Measurements from ENCODE around the gene AFDN.

AFDN gene

DNA sequence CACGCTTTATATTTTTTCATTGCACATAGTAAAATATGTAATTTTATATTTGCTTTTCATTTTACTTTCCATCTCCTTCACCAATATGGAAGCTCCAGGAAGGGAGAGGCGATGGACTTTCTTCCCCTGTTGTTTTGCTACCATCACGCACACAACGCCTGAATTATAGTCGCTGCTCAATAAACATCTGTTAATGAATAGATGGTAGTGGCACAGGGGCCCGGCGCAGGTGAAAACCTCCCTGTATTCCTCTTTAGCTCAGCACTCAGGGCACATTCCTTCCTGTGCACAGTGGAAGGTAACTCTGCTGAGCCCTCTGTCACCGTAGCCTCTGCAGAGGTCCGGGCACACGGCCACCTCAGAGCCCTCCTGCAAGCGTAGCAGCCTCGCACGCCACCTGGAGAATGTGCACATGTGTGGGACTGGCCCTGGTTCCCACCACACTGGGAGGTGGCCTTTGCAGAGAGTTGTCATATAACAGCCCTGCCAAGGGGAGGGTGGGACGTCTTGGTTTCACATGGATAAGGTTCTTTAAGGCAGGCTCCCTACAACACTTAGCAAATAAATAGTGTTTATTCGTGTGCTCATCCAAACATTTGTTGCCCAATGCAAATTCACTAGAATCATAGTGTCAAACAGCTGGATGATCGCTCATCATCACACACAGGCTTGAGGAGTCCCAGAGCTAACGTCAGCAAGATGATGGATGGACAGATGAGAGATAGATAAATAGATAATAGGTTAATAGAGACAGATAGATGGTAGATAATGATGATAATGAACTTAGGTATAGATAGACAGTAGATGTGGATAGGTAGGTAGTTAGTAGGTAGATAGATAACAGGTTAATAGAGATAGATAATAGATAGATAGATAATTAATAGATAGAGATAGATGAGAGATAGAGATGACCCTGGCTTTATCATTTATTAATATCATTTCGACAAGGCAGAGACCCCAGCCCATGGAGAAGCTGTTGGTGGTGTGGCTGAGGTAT lies 32.3 kb upstream of the AFDN start:
- DNase-seq (ENCODE audit: low read depth): no peak

DNA sequence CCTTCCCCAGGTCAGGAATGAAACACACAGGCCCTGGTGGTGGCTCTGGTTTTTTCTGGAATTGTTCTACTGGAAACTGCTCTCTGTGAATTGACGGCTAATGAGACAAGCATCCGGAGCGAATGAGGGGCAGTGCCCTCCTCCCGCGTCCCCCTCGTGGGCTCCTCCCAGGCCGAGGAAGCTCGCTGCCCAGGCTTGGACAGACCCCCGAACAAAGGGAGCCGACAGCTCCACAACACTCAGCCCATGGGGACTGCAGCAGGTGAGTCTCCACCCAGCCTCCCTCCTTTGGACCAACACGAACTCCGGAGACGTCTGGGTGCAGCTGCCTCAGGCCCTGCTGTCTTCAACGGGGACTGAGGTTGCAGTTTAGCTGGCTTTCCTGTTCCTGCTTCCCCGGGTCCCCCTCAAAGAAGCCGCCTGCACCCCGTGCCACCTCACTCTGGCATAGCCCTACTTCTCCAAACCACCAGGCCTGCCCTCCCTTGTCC lies 31.3 kb upstream of the AFDN start:
- no peak for DNase-seq (ENCODE audit: low read depth)

- DNase-seq (ENCODE audit: low read depth): no peak
These were observed 30.9 kb upstream of the AFDN start for GRCh38 chr6:167795874-167796191.

DNA sequence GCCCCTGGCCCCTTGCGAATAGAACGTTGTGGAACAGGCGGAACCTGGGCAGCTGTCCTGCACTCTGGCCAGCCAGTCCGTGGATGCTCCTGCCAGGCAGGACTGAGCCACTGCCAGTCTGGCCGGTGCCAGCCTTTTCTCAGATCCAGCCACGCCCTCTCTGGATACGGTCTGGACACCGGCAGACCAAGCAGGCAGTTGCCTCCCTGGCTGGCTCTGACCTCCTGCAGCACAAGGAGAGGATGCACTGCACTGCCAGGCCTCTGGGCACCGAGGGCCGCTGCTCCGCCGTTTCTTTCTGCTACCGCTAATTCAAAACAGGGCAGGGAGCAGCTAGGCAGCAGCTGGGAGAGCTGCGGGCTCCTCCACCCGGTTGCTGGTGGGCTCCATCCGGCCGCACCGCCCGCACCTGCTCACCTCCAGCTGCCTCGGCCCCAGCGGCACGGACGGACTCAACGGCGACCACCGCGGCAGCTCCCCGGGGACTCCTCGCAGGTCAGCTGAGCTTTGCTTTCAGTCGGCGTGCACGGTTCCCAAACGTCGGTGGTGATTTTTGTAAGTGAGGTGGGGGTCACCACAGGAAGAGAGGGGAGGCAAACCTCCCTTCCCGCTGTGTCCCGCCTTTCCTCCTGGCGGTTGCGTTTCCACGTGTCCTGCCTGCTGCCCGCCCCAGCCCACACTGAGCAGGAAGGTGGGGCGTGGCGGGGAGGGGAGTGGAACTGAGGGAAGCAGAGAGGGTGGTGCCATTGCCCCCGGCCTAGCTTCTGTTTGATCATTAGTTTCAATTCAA lies 30.3 kb upstream of the AFDN start:
- no peak for DNase-seq (ENCODE audit: low read depth)

DNA sequence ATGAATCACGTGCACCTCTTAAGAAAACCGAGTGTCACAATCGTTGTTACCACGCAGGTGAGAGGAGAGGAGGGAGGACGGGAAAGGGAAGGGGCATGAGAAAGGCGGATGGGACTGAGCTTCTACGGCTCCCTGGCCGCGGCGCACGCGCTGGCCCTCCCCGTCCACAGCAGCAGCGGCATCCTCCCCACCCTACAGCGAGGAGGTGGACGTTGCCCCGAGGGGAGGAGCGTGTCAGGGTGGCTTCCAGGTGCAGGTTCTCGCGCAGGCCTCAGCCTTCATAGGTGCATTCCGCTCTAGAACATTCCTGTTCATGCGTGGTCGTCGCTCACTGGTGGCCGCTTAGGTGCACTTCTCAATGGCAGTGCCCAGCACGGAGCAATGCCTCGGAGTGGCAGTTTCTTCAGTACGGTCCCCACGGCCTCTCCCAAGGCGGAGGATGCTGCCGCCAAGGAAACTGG lies 29.7 kb upstream of the AFDN start:
- DNase-seq (ENCODE audit: low read depth): no peak

- no peak for DNase-seq (ENCODE audit: low read depth)
These were observed 29.0 kb upstream of the AFDN start for GRCh38 chr6:167797476-167798265.

- DNase-seq (ENCODE audit: low read depth): no peak
These were observed 28.3 kb upstream of the AFDN start for GRCh38 chr6:167798453-167798852.

DNA sequence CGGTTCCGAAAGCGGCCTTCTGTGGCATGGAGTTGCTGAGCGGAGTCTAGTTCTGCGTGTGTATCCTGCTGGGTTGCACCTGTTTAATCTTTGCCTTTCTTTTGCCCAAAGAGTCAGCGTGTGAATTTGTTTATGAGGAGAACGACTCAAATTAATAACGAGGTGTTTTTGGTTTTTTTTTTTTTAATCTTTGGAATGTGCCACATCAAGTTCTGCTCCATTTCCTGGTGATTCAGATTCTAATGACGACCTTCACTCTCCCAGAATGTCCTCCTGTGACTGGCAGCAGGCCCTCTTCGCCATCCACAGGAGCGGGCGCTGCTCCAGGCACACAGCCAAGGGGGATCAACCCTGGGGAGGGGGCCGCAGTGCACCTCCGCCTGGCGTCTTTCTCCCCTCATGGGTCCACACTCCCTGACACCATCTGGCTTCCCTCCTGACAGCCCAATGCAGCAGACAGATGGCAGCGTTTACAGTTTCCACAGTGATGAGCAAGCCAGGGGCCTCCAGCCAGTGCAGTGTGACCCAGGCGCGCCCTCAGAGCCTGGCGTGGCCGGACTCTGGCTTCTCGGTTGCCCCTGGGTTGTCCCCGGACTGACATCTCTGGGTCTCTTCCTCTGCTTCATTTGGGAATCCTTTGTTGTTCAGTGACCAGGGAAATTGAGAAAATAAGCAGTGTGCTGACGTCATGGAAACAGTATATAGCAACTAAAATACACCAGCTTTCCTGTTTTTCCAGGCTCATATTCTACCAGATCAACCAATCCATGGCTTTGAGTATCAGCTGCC lies 27.5 kb upstream of the AFDN start:
- no peak for DNase-seq (ENCODE audit: low read depth)

DNA sequence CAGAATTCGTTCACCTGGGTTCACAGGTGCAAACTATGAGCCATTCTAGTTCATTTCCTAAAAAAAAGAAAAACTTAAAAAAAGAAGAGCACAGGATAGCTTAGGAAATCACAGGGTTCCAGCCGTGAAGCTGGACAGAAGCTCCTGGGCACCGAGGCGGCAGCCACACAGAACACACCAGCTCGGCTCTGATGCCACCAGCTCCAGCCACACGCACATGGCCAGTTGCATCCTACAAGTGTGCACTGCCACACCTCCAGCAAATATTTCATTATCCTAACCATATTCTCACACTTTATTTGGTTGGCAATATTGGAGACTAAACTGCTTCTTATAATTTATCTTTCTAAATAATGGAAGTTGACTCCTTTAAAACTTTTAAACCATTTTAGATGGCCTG lies 26.2 kb upstream of the AFDN start:
- no peak for DNase-seq (ENCODE audit: low read depth)

- DNase-seq (ENCODE audit: low read depth): no peak
These were observed 25.4 kb upstream of the AFDN start for GRCh38 chr6:167801263-167801662.

DNA sequence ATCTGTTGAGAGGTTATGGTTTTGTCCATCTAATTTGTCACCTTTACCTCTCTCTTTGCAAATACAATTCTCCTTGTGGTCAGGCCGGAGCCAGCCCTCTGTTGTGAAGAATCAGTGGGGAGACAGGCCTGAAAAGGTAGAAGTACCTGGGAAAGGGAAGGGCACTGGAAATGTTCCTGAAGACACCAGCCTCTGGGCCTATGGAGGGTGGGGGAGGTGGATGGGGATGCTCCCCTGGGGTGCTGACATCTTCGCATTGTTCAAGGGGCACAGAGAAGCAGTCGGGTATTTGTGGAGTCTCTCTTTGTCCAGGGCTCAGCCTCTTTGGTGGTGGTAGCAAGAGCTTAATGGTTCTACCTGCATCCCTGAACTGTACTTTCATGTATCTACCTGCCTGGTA lies 24.4 kb upstream of the AFDN start:
- no peak for DNase-seq (ENCODE audit: low read depth)

GRCh38 chr6:167803816-167804215 lies 22.9 kb upstream of the AFDN start:
- DNase-seq (ENCODE audit: low read depth): no peak

DNA sequence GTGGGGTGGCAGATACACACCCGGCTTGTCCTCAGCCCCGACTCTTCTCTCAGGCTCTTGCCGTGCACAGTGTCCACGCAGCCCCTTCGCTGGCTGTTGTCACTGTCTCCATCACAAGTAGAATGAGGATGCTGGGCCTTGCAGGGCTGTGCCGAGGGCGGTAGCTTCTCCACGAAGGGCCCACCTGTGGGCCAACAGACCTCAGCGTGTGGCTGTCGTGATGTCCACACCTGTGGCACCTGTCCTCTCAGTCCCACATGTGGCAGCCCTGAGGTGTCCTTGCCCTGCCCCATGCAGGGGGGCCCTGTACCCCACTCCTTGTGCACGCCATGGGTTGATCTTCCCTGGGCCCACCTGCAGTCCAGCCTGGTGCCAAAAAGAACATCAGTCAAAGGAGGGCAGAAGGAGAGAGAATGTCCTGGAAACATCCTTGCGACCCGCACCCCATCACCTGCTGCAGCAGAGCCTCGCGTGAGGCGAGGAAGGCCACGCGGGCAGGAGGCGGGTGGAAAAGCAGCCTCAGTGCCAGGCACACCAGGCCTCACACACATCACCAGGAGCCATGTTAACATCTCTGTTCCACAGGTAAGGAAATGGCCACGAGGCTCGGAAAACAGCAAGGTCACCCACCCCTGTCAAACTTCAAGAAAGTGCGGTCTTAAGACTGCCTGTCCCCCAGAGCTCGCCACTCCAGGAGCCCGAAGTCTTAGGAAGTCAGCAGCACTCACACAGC lies 22.3 kb upstream of the AFDN start:
- no peak for DNase-seq (ENCODE audit: low read depth)

GRCh38 chr6:167805349-167806060 lies 21.2 kb upstream of the AFDN start:
- no peak for DNase-seq (ENCODE audit: low read depth)

GRCh38 chr6:167806061-167806700 lies 20.5 kb upstream of the AFDN start:
- no peak for DNase-seq (ENCODE audit: low read depth)

DNA sequence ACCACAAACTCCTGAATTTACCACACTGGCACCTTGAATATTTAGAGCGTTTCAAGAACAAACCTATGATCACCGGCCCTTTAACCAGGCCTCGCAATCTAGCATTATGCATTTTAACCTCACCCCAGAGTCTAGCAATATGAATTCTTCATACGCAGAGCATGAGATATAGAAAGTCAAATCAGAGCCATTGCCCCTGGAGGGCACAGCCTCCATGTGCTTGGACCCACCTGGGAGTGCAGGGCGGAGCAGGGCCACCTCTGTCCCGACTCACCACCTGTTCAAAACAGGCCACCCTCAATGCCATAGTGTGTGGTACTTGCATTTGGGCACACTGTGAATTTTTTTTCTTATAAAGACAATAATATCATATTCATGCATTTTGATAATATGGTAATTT lies 19.5 kb upstream of the AFDN start:
- no peak for DNase-seq (ENCODE audit: low read depth)

- no peak for DNase-seq (ENCODE audit: low read depth)
These were observed 19.0 kb upstream of the AFDN start for GRCh38 chr6:167807756-167808155.

DNA sequence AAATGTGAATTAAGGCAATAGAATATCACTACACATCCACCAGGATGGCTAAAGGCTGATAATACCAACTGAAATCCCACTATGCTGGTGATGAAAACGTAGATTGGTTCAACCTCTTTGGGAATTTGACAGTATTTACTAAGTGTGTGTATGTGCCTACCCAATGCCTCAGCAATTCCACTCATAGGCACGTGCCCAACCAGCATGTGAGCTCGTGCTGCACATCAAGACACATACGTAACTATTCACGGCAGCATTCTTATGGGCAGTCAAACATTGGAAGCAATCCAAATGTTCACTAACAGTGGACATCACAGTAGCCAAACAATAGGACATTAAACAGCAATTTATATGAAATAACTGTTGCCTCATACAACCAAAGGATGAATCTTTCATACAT lies 15.7 kb upstream of the AFDN start:
- no peak for DNase-seq (ENCODE audit: low read depth)

DNA sequence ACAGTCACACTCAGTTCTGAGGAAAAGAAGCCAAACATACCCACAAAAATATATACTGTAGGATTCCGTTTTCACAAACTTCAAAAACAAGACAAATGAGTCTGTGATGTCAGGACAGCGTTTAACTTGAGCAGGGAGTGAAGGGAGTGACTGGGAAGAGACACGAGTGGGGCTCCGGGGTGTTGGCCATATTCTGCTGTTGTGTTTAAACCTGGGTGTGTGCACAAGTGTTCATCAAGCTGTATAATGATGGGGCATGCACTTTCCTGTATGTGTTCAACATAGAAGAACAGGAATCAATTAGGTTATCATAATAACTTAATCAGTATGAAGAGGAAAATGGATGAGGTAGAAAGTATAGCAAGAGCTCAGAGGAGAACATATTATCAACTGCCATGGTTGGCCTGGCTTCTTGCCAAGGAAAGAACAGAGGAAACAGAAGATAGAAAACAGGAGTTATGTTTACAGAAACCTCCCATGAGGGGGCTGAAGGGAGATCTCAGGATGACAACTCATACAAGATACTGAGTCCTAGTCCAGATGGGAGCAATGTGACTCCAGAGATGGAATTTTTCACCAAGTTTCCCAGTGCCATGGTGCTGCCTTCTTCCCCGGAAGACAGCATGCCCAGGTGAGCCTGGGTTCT lies 15.1 kb upstream of the AFDN start:
- DNase-seq (ENCODE audit: low read depth): no peak

Data from stimulated activated CD8-positive, alpha-beta memory T cell treated with anti-CD3 and anti-CD28 coated beads, Interleukin-15, amount 100 ng/mL, for 1 hour (primary cell).